Esophagus muscularis mucosa (tissue), 4 donors: ENCODE data around the gene NSL1.

Experiments
- CTCF ChIP-seq, 3 experiments: fragments of 200-600 bp in 2 of 3; fragments of 450-650 bp in 1 of 3; sonication (generic) in 2 of 3; IDR thresholded peaks; one replicate each; pipeline ENCODE4 v1.5.1; 2017 to 2019; ENCODE audit warnings: antibody characterized with exemption in 3 of 3, mild to moderate bottlenecking in 2 of 3, moderate library complexity in 1 of 3
- EP300 ChIP-seq: sonication (generic); formaldehyde crosslinking; IDR thresholded peaks from one replicate; pipeline ENCODE4 v1.6.1; 2017; ENCODE audit warnings: antibody characterized with exemption
- POLR2A ChIP-seq: fragments of 450-650 bp; IDR thresholded peaks from one replicate; pipeline ENCODE4 v1.6.1; 2017; ENCODE audit warnings: antibody characterized with exemption, moderate library complexity, mild to moderate bottlenecking, low read depth
- POLR2AphosphoS5 ChIP-seq, 2 donors: sonication (generic); formaldehyde crosslinking; IDR thresholded peaks; one replicate each; pipeline ENCODE4 v1.6.1; 2017; ENCODE audit warnings: antibody characterized with exemption in 2 of 2

- no peak for TF ChIP-seq CTCF (IDR thresholded peaks at IDR 0.05)
- no peak for TF ChIP-seq POLR2A
- no peak for TF ChIP-seq POLR2AphosphoS5 (IDR thresholded peaks at IDR 0.05)
- no peak for TF ChIP-seq EP300
Measured at GRCh38 chr1:212819726-212820125, 28.1 kb upstream of the NSL1 start.
